Anterior cingulate cortex (tissue), 58 donors: ENCODE results near the gene CLSTN1.

Source experiments
- DNase-seq, 58 donors: peaks; one replicate each; lab custom pipeline; 2025; lab: John Stamatoyannopoulos, UW

Gene CLSTN1

GRCh38 chr1:9736241-9736640, 87.5 kb downstream of the CLSTN1 start:
- DNase-seq, result peak in 1 of 58 donors; percentile 15

GRCh38 chr1:9735800-9736199, 88.0 kb downstream of the CLSTN1 start:
- DNase-seq, result no peak

GRCh38 chr1:9733160-9733789, 90.5 kb downstream of the CLSTN1 start:
- no peak for DNase-seq

GRCh38 chr1:9732123-9732971, 91.4 kb downstream of the CLSTN1 start:
- DNase-seq, result peak in 11 of 58 donors; percentile 7 to 65 (median 18)

GRCh38 chr1:9731561-9731960, 92.2 kb downstream of the CLSTN1 start:
- DNase-seq, result no peak

- no peak for DNase-seq
Observed at GRCh38 chr1:9731051-9731537, 92.7 kb downstream of the CLSTN1 start.

- DNase-seq, result peak in 20 of 58 donors; percentile 7 to 41 (median 24)
Observed at GRCh38 chr1:9730096-9730901, 93.5 kb downstream of the CLSTN1 start.

GRCh38 chr1:9729523-9729922, 94.2 kb downstream of the CLSTN1 start:
- no peak for DNase-seq

GRCh38 chr1:9728451-9729295, 95.1 kb downstream of the CLSTN1 start:
- peak in 1 of 58 donors; percentile 9 for DNase-seq

GRCh38 chr1:9726905-9727595, 96.7 kb downstream of the CLSTN1 start:
- DNase-seq, result no peak

- DNase-seq, result no peak
Observed at GRCh38 chr1:9726406-9726805, 97.4 kb downstream of the CLSTN1 start.

- DNase-seq, result peak in 11 of 58 donors; percentile 6 to 58 (median 29)
Observed at GRCh38 chr1:9724706-9725476, 98.9 kb downstream of the CLSTN1 start.

GRCh38 chr1:9723926-9724325, 99.8 kb downstream of the CLSTN1 start:
- no peak for DNase-seq

GRCh38 chr1:9723068-9723805, 100.5 kb downstream of the CLSTN1 start:
- no peak for DNase-seq

GRCh38 chr1:9722378-9722749, 101.4 kb downstream of the CLSTN1 start:
- no peak for DNase-seq

GRCh38 chr1:9721606-9722377, 102.0 kb downstream of the CLSTN1 start:
- DNase-seq, result peak in 9 of 58 donors; percentile 7 to 47 (median 16)
